OCI-LY3 (cell line): ENCODE results near the gene GRID1.

Experiments
- EZH2phosphoT487 ChIP-seq: fragments of 200-600 bp; shearing (Covaris generic); IDR thresholded peaks from 2 replicates; pipeline ENCODE4 v1.6.1; 2018; ENCODE audit warnings: antibody characterized with exemption, mixed run types, low read depth
- TF ChIP-seq, protein P1 (sequence below): fragments of 200-600, 300-600 bp; sonication (generic); IDR thresholded peaks from 2 replicates; pipeline ENCODE4 v1.5.1; 2014; ENCODE audit warnings: antibody characterized with exemption, low read length, low read depth

GRCh38 chr10:86192147-86192546 lies 174.4 kb downstream of the GRID1 start:
- TF ChIP-seq, protein P1, sequence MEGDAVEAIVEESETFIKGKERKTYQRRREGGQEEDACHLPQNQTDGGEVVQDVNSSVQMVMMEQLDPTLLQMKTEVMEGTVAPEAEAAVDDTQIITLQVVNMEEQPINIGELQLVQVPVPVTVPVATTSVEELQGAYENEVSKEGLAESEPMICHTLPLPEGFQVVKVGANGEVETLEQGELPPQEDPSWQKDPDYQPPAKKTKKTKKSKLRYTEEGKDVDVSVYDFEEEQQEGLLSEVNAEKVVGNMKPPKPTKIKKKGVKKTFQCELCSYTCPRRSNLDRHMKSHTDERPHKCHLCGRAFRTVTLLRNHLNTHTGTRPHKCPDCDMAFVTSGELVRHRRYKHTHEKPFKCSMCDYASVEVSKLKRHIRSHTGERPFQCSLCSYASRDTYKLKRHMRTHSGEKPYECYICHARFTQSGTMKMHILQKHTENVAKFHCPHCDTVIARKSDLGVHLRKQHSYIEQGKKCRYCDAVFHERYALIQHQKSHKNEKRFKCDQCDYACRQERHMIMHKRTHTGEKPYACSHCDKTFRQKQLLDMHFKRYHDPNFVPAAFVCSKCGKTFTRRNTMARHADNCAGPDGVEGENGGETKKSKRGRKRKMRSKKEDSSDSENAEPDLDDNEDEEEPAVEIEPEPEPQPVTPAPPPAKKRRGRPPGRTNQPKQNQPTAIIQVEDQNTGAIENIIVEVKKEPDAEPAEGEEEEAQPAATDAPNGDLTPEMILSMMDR: no peak
- TF ChIP-seq EZH2phosphoT487: no peak
